ENCODE data around the gene ZFC3H1.

DNA sequence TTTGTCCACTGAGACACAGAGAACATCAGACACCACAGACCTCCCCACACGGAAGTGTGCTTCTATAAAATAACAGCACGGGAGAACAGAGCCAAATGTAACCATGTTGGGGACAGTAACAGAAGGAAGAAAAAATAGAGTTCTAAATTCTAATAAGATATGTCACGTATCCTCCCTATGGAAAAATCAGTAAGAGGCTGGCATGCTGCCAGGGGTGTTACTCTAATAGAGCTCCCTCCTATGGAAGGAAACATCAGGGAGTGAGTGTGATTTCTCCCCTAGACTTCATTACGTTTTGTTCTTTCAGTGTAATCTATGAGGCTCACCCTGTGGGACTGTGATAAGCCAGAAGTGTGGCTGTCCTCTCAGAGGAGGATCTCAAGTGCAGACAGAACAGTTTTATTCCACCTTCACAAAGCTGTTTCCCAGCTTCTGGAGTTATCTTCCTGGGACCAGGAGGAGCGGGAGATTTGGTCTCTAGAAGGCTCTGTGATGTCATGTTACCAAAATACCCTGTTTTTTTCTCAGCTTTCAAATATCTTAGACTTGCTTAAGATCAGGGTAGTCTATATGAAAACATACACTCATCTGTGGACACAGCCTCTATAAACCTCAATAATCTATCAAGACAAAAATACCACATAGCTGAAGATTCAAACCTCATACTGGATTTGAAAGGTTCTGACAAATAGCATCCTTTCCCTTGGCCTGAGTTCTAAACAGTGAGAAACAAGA is 69.3 kb downstream of the ZFC3H1 start:
- no peak for TF ChIP-seq TOX (CRISPR knock-in tag; IDR thresholded peaks at IDR 0.05; ENCODE audit: borderline replicate concordance)
- TF ChIP-seq RARB (CRISPR knock-in tag; IDR thresholded peaks at IDR 0.05) = no peak
- no peak for TF ChIP-seq ZNF565 (CRISPR knock-in tag; conservative IDR thresholded peaks at IDR 0.05; ENCODE audit: low read depth)
- TF ChIP-seq ZNF70 (CRISPR knock-in tag; IDR thresholded peaks at IDR 0.05) = no peak
- TF ChIP-seq, protein P1, sequence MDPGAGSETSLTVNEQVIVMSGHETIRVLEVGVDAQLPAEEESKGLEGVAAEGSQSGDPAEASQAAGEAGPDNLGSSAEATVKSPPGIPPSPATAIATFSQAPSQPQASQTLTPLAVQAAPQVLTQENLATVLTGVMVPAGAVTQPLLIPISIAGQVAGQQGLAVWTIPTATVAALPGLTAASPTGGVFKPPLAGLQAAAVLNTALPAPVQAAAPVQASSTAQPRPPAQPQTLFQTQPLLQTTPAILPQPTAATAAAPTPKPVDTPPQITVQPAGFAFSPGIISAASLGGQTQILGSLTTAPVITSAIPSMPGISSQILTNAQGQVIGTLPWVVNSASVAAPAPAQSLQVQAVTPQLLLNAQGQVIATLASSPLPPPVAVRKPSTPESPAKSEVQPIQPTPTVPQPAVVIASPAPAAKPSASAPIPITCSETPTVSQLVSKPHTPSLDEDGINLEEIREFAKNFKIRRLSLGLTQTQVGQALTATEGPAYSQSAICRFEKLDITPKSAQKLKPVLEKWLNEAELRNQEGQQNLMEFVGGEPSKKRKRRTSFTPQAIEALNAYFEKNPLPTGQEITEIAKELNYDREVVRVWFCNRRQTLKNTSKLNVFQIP (CRISPR knock-in tag; IDR thresholded peaks at IDR 0.05; ENCODE audit: borderline replicate concordance, low read depth) = no peak
- no peak for TF ChIP-seq ZFP30 (CRISPR knock-in tag; IDR thresholded peaks at IDR 0.05)
- TF ChIP-seq, protein P2, sequence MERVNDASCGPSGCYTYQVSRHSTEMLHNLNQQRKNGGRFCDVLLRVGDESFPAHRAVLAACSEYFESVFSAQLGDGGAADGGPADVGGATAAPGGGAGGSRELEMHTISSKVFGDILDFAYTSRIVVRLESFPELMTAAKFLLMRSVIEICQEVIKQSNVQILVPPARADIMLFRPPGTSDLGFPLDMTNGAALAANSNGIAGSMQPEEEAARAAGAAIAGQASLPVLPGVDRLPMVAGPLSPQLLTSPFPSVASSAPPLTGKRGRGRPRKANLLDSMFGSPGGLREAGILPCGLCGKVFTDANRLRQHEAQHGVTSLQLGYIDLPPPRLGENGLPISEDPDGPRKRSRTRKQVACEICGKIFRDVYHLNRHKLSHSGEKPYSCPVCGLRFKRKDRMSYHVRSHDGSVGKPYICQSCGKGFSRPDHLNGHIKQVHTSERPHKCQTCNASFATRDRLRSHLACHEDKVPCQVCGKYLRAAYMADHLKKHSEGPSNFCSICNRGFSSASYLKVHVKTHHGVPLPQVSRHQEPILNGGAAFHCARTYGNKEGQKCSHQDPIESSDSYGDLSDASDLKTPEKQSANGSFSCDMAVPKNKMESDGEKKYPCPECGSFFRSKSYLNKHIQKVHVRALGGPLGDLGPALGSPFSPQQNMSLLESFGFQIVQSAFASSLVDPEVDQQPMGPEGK (CRISPR knock-in tag; IDR thresholded peaks at IDR 0.05; ENCODE audit: borderline replicate concordance) = no peak
- no peak for TF ChIP-seq ARNTL (CRISPR knock-in tag; IDR thresholded peaks at IDR 0.05; ENCODE audit: borderline replicate concordance, low read depth)
- TF ChIP-seq ZNF8 (CRISPR knock-in tag; IDR thresholded peaks at IDR 0.05) = no peak
- TF ChIP-seq SNAI2 (CRISPR knock-in tag; IDR thresholded peaks at IDR 0.05) = no peak
- TF ChIP-seq ZFP3 (CRISPR knock-in tag; IDR thresholded peaks at IDR 0.05) = no peak
- TF ChIP-seq ZC3H10 (CRISPR knock-in tag; IDR thresholded peaks at IDR 0.05) = no peak
- no peak for TF ChIP-seq ESRRG (CRISPR knock-in tag; IDR thresholded peaks at IDR 0.05)

All from SK-N-SH treated with all-trans-retinoic acid at 6 μM for 48 hours (cell line).